A673 (cell line): ENCODE results near the gene ZYG11A.

Experiments
- EZH2 ChIP-seq: fragments of 200-600 bp; sonication (generic); IDR thresholded peaks from 2 replicates; pipeline ENCODE4 v1.6.1; 2017; ENCODE audit warnings: borderline replicate concordance, low read depth, mild to moderate bottlenecking, mixed read lengths, antibody characterized with exemption, low read length; ENCODE audit not compliant: poor library complexity, severe bottlenecking
- TF ChIP-seq, protein P1 (sequence below): fragments of 300-800, 200-600 bp; sonication (generic); conservative IDR thresholded peaks from 2 replicates; pipeline ENCODE4 v1.5.1; 2017; ENCODE audit warnings: low read depth, mild to moderate bottlenecking, antibody characterized with exemption, low read length, moderate library complexity, mixed read lengths

DNA sequence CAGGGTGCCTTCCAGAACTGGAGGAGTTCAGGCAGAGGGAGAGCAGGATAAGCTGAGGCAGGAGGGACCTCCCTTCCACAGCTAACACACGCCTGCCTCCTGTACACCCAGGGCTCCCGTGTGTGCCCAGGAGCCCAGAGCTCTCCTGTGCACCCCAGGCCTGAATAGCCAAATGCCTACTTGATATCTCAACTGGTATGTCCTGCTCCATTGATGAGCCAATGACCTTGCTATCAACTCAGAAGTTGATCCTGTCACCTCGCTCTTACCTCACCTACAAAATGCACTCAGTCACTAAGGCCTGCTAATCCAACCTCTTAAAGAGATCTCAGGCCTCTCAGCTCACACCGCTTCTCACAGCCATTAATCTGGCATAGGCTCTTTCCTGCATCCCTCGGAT, 71.9 kb downstream of the ZYG11A start:
- TF ChIP-seq, protein P1, sequence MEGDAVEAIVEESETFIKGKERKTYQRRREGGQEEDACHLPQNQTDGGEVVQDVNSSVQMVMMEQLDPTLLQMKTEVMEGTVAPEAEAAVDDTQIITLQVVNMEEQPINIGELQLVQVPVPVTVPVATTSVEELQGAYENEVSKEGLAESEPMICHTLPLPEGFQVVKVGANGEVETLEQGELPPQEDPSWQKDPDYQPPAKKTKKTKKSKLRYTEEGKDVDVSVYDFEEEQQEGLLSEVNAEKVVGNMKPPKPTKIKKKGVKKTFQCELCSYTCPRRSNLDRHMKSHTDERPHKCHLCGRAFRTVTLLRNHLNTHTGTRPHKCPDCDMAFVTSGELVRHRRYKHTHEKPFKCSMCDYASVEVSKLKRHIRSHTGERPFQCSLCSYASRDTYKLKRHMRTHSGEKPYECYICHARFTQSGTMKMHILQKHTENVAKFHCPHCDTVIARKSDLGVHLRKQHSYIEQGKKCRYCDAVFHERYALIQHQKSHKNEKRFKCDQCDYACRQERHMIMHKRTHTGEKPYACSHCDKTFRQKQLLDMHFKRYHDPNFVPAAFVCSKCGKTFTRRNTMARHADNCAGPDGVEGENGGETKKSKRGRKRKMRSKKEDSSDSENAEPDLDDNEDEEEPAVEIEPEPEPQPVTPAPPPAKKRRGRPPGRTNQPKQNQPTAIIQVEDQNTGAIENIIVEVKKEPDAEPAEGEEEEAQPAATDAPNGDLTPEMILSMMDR = no peak
- TF ChIP-seq EZH2 = no peak
